Tibial nerve (tissue), 3 donors: Measurements from ENCODE around the gene TMEM272.

Source experiments
- POLR2A ChIP-seq, 2 donors: fragments of 450-650 bp; IDR thresholded peaks; one replicate each; pipeline ENCODE4 v1.6.1; 2017; ENCODE audit warnings: antibody characterized with exemption in 2 of 2, mild to moderate bottlenecking in 2 of 2, moderate library complexity in 2 of 2
- TF ChIP-seq, protein P1 (sequence below), 5 experiments: fragments of 200-600 bp in 3 of 5; fragments of 450-650 bp in 2 of 5; sonication (generic) in 3 of 5; IDR thresholded peaks; one replicate each; pipeline ENCODE4 v1.5.1; 2016 to 2019; ENCODE audit warnings: antibody characterized with exemption in 5 of 5, mild to moderate bottlenecking in 3 of 5, moderate library complexity in 2 of 5

GRCh38 chr13:51818276-51818675 is 26.7 kb downstream of the TMEM272 start:
- no peak for TF ChIP-seq POLR2A (IDR thresholded peaks at IDR 0.05)
- TF ChIP-seq, protein P1, sequence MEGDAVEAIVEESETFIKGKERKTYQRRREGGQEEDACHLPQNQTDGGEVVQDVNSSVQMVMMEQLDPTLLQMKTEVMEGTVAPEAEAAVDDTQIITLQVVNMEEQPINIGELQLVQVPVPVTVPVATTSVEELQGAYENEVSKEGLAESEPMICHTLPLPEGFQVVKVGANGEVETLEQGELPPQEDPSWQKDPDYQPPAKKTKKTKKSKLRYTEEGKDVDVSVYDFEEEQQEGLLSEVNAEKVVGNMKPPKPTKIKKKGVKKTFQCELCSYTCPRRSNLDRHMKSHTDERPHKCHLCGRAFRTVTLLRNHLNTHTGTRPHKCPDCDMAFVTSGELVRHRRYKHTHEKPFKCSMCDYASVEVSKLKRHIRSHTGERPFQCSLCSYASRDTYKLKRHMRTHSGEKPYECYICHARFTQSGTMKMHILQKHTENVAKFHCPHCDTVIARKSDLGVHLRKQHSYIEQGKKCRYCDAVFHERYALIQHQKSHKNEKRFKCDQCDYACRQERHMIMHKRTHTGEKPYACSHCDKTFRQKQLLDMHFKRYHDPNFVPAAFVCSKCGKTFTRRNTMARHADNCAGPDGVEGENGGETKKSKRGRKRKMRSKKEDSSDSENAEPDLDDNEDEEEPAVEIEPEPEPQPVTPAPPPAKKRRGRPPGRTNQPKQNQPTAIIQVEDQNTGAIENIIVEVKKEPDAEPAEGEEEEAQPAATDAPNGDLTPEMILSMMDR (IDR thresholded peaks at IDR 0.05), result no peak
